GM12892 (cell line): Measurements from ENCODE around the gene LRRC34.
A peak's percentile ranks its signal among the peaks of the same experiment; 100 is the strongest.

Experiments used
- DNase-seq: peaks from one replicate; pipeline ENCODE4 v3.0.0; 2011; ENCODE audit not compliant: insufficient read length
- FAIRE-seq: peaks from 2 replicates; lab custom pipeline; 2011; peaks lifted over from hg19 to GRCh38; lab: Jason Lieb, UNC
- POLR2A ChIP-seq: IDR thresholded peaks from 2 replicates; pipeline ENCODE4 v1.6.1; 2011; ENCODE audit warnings: low read depth, low read length, control low read depth
- POLR2AphosphoS5 ChIP-seq: IDR thresholded peaks from 2 replicates; pipeline ENCODE4 v1.6.1; 2011; ENCODE audit warnings: low read depth, low read length, control low read depth
- TAF1 ChIP-seq: IDR thresholded peaks from 2 replicates; pipeline ENCODE4 v1.6.1; 2011; ENCODE audit warnings: low read depth, mild to moderate bottlenecking, control low read depth, low read length, borderline replicate concordance

The LRRC34 gene

GRCh38 chr3:169811631-169812331, 923 bp downstream of the LRRC34 start:
- TF ChIP-seq TAF1 (no peak), POLR2A (no peak), POLR2AphosphoS5 (no peak)
- FAIRE-seq (peak; percentile 44), DNase-seq (peak; percentile 25)

GRCh38 chr3:169809230-169809795, 3.4 kb downstream of the LRRC34 start:
- DNase-seq (no peak), FAIRE-seq (no peak)
- TF ChIP-seq POLR2A (no peak), TAF1 (no peak), POLR2AphosphoS5 (no peak)

- TF ChIP-seq POLR2AphosphoS5 (no peak), TAF1 (no peak), POLR2A (no peak)
- FAIRE-seq: no peak
- DNase-seq: no peak
Measured at GRCh38 chr3:169804681-169805080, 8.0 kb downstream of the LRRC34 start.

- DNase-seq (no peak), FAIRE-seq (no peak)
- TF ChIP-seq POLR2A (no peak), TAF1 (no peak), POLR2AphosphoS5 (no peak)
Measured at GRCh38 chr3:169792359-169792758, 20.3 kb downstream of the LRRC34 start.

- no peak; the same call in 1 of the 2 replicates for TF ChIP-seq POLR2AphosphoS5
- TF ChIP-seq TAF1: no peak
- TF ChIP-seq POLR2A: no peak
- DNase-seq (no peak), FAIRE-seq (peak; percentile 61)
Measured at GRCh38 chr3:169790687-169791429, 21.8 kb downstream of the LRRC34 start.

- TF ChIP-seq POLR2A (no peak), POLR2AphosphoS5 (no peak), TAF1 (no peak)
- FAIRE-seq (peak; percentile 30), DNase-seq (no peak)
Measured at GRCh38 chr3:169790219-169790618, 22.5 kb downstream of the LRRC34 start.

- FAIRE-seq: no peak
- DNase-seq: no peak
- no peak for TF ChIP-seq TAF1
- no peak for TF ChIP-seq POLR2A
- no peak for TF ChIP-seq POLR2AphosphoS5
Measured at GRCh38 chr3:169787791-169788190, 24.9 kb downstream of the LRRC34 start.

- DNase-seq (no peak), FAIRE-seq (no peak)
- TF ChIP-seq POLR2AphosphoS5: no peak
- no peak for TF ChIP-seq POLR2A
- TF ChIP-seq TAF1: no peak
Measured at GRCh38 chr3:169787120-169787519, 25.6 kb downstream of the LRRC34 start.

- FAIRE-seq (no peak), DNase-seq (no peak)
Measured at GRCh38 chr3:169781209-169781855, 31.4 kb downstream of the LRRC34 start.

GRCh38 chr3:169780742-169781141, 32.0 kb downstream of the LRRC34 start:
- TF ChIP-seq TAF1 (no peak), POLR2AphosphoS5 (no peak), POLR2A (no peak)
- FAIRE-seq (no peak), DNase-seq (no peak)

More at GRCh38 chr3:169781209-169781855, 31.4 kb downstream of the LRRC34 start:
- no peak for TF ChIP-seq POLR2A
- TF ChIP-seq TAF1: no peak
- no peak for TF ChIP-seq POLR2AphosphoS5

- TF ChIP-seq POLR2AphosphoS5 (no peak), POLR2A (no peak), TAF1 (no peak)
- DNase-seq: no peak
- FAIRE-seq: no peak
Measured at GRCh38 chr3:169777822-169778221, 34.9 kb downstream of the LRRC34 start.
